HUES48 (cell line): ENCODE measurements around the gene TXLNG.
A peak's percentile ranks its signal among the peaks of the same experiment; 100 is the strongest.
"Not testable (repeated sequence)": the region's sequence is repeated elsewhere in the genome, so short reads cannot be mapped to it uniquely, and the experiment has no call there.

Experiments used
- H3K27ac ChIP-seq: one replicate; pipeline ENCODE4 v1.7.0; 2013; ENCODE audit warnings: low read depth, low read length, inconsistent platforms
- H3K27me3 ChIP-seq: 2 replicates; pipeline ENCODE4 v1.6.1; 2013; ENCODE audit warnings: mild to moderate bottlenecking, low read length; ENCODE audit not compliant: control insufficient read depth, insufficient read depth
- H3K36me3 ChIP-seq: 2 replicates; pipeline ENCODE4 v1.6.1; 2013; ENCODE audit warnings: low read length; ENCODE audit not compliant: control insufficient read depth, insufficient read depth
- H3K4me1 ChIP-seq: 2 replicates; pipeline ENCODE4 v1.6.1; 2013; ENCODE audit warnings: mild to moderate bottlenecking, low read length; ENCODE audit not compliant: control insufficient read depth, insufficient read depth
- H3K4me3 ChIP-seq: 2 replicates; pipeline ENCODE4 v1.5.1; 2013; ENCODE audit warnings: mild to moderate bottlenecking, low read depth, low read length
- H3K9ac ChIP-seq: 2 replicates; pipeline ENCODE4 v1.6.1; 2013; ENCODE audit warnings: mild to moderate bottlenecking, low read depth, low read length, moderate library complexity
- H3K9me3 ChIP-seq: 2 replicates; pipeline ENCODE4 v1.6.1; 2013; ENCODE audit warnings: low read length; ENCODE audit not compliant: control insufficient read depth, insufficient read depth

The TXLNG gene

DNA sequence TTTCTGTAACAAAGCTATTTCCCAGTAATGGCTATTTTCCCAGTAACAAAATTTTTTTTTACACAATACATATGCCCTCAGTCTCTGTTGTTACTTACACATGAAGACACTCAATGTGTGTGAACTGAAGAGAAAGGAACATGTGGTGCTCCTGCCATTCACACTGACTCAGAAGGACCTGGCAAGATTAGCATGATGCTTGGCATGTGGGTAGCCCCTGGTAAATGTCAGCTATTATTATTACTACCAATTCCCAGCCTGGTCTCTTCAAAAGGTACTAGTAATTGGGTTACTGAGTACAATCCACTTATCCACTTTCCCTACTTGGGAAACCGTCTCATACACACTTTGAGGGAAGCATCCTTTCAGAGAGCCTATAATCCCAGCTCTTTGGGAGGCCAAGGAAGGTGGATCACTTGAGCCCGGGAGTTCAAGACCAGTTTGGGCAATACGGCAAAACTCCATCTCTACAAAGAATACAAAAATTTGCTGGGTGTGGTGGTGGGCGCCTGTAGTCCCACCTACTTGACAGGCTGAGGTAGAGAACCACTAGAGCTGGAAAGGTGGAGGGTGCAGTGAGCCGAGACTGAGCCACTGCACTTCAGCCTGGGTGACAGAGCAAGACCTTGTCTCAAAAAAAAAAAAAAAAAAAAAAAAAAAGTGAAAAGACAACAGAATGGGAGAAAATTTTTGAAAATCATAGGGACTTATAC is 69.3 kb downstream of the TXLNG start:
- Histone ChIP-seq H3K9ac (no peak overlapping the region), H3K27me3 (no peaks in the 10 kb centered on the region), H3K4me1 (no peaks in the 10 kb centered on the region; the same call in 1 of the 2 replicates), H3K4me3 (no peak overlapping the region), H3K9me3 (peaks cover 6% of the 10 kb centered on the region; the same call in 1 of the 2 replicates), H3K27ac (no peak overlapping the region), H3K36me3 (peaks cover 96% of the 10 kb centered on the region)

- not testable (repeated sequence) for H3K9me3 ChIP-seq, H3K4me1 ChIP-seq, H3K9ac ChIP-seq, H3K4me3 ChIP-seq, H3K27ac ChIP-seq, H3K27me3 ChIP-seq
- peaks cover 95% of the 10 kb centered on the region for H3K36me3 ChIP-seq
Measured at GRCh38 chrX:16856076-16856404, 69.8 kb downstream of the TXLNG start.

DNA sequence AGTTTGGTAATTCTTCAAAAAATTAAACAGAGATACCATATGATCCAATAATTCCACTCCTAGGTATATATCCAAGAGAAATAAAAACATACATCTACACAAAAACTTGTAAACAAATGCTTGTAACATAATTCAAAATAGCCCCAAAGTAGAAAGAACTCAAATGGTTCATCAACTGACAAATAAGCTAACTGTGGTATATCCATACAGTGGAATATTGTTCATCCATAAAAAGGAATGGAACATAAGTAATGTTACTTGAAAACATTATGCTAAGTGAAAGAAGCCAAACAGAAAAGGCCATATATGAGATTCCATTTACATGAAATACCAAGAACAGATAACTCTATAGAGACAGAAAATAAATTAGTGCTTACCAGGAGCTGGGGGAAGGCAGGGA is 70.5 kb downstream of the TXLNG start:
- no peak overlapping the region for H3K9ac ChIP-seq
- H3K36me3 ChIP-seq: peaks cover 95% of the 10 kb centered on the region
- no peak overlapping the region for H3K27ac ChIP-seq
- no peaks in the 10 kb centered on the region for H3K27me3 ChIP-seq
- peaks cover 6% of the 10 kb centered on the region; the same call in 1 of the 2 replicates for H3K9me3 ChIP-seq
- no peaks in the 10 kb centered on the region; the same call in 1 of the 2 replicates for H3K4me1 ChIP-seq
- no peak overlapping the region for H3K4me3 ChIP-seq

DNA sequence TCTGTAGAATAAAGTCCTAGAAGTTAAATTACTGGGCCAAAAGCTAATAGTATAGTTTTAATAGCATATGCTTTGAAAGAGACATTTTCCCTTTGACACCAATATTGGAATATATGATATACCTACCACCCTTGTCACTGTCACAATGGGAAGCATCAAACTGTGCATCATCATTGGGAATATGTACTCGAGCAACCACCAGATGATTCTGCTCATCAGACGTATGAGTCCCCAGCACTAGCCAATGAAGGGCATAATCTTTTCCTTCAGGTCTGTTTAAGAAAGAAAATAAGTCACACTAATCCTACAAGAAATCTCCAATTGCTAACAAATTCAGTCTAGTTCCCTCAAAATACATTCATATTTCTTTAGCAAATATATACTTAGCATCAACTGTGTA is 76.6 kb downstream of the TXLNG start:
- H3K9ac ChIP-seq: no peak overlapping the region
- H3K36me3 ChIP-seq: peaks cover 86% of the 10 kb centered on the region
- H3K4me3 ChIP-seq: no peak overlapping the region
- peaks cover 1% of the 10 kb centered on the region; the same call in 1 of the 2 replicates for H3K4me1 ChIP-seq
- H3K27me3 ChIP-seq: no peaks in the 10 kb centered on the region
- H3K27ac ChIP-seq: no peak overlapping the region
- no peaks in the 10 kb centered on the region for H3K9me3 ChIP-seq

DNA sequence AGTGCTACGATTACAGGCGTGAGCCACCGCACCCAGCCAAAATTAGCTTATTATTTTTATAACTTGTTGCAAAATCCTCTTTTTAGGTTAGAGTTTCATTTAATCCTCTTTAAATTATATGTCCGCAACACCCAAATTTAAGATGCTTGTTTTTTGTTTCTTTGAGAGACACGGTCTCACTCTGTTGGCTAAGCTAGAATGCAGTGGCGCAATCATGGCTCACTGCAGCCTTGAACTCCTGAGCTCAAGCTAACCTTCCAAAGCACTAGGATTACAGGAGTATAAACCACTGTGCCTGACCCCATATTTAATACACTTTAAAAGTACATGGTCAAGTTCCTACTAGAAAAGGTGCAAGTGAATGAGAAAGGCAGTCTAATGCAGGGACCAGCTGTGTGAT is 81.7 kb downstream of the TXLNG start:
- Histone ChIP-seq H3K27me3 (0 out of 2 replicates have a peak, but pooled peaks cover 3% of the 10 kb centered on the region), H3K4me3 (peak overlapping the region; percentile 99), H3K27ac (no peak overlapping the region), H3K36me3 (peaks cover 48% of the 10 kb centered on the region), H3K4me1 (peaks cover 21% of the 10 kb centered on the region), H3K9me3 (no peaks in the 10 kb centered on the region), H3K9ac (no peak overlapping the region)

GRCh38 chrX:16868920-16869319 is 82.7 kb downstream of the TXLNG start:
- Histone ChIP-seq H3K9me3 (no peaks in the 10 kb centered on the region), H3K27me3 (0 out of 2 replicates have a peak, but pooled peaks cover 3% of the 10 kb centered on the region), H3K36me3 (peaks cover 38% of the 10 kb centered on the region), H3K27ac (no peak overlapping the region), H3K4me3 (peak overlapping the region; percentile 99), H3K4me1 (peaks cover 21% of the 10 kb centered on the region), H3K9ac (peak overlapping the region; percentile 98)

DNA sequence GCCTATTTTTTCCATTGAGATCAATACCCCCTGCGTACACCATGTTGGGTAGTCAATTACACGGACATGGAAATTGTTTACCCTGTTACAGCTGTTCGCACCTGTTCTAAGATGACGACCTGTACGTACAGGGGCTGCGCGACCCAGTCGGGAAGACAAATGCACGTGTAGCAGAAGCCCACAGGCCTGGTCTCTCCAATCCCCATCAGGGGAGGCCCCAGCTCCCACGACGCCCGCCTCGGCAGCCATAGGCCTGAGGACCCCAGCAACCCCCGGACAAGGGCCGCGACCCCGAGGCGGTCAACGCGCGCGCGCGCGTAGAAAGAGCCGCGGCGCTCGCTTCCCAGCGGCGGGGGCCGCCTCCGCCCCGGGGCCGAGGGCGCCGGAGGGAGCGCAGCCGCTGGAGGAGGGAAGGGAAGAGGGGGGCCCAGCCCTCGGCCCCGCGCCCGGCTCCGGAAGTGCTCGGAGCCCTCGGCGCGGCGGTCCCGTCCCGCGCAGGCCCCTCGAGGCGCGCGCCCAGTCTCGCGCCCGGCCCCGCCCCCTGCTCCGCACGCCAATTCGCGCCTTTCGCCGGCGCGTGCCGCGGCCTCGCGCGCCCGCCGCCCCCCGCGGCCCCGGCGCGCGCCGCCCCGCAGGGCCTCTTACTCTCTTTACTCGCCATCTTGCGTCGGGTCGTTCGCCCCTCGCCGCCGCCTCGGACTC is 83.3 kb downstream of the TXLNG start:
- H3K36me3 ChIP-seq: peaks cover 35% of the 10 kb centered on the region
- peak overlapping the region; percentile 98 for H3K9ac ChIP-seq
- peak overlapping the region; percentile 99 for H3K4me3 ChIP-seq
- peaks cover 21% of the 10 kb centered on the region for H3K4me1 ChIP-seq
- no peaks in the 10 kb centered on the region for H3K9me3 ChIP-seq
- H3K27ac ChIP-seq: peak overlapping the region; percentile 92
- 0 out of 2 replicates have a peak, but pooled peaks cover 3% of the 10 kb centered on the region for H3K27me3 ChIP-seq

GRCh38 chrX:16870095-16870861 is 84.0 kb downstream of the TXLNG start, which contains the start of gene RBBP7:
Gene RBBP7 (minus strand): TSS chrX:16870362. CDS start chrX:16870053, 309 bp downstream.
- Histone ChIP-seq H3K9ac (peak within 1 kb of the TSS; percentile 98), H3K27ac (peak within 1 kb of the TSS; percentile 93), H3K27me3 (0 out of 2 replicates have a peak, but pooled peaks cover 3% of the 10 kb centered on the region), H3K36me3 (peaks cover 30% of the 10 kb centered on the region), H3K4me3 (peak within 1 kb of the TSS; percentile 99), H3K9me3 (no peaks in the 10 kb centered on the region), H3K4me1 (peaks cover 21% of the 10 kb centered on the region)

- Histone ChIP-seq H3K4me3 (peak overlapping the region; percentile 80), H3K9ac (peak overlapping the region; percentile 90), H3K27ac (peak overlapping the region; percentile 93), H3K27me3 (0 out of 2 replicates have a peak, but pooled peaks cover 3% of the 10 kb centered on the region), H3K36me3 (peaks cover 22% of the 10 kb centered on the region), H3K4me1 (peaks cover 21% of the 10 kb centered on the region), H3K9me3 (no peaks in the 10 kb centered on the region)
Measured at GRCh38 chrX:16870862-16871815, 84.9 kb downstream of the TXLNG start.

DNA sequence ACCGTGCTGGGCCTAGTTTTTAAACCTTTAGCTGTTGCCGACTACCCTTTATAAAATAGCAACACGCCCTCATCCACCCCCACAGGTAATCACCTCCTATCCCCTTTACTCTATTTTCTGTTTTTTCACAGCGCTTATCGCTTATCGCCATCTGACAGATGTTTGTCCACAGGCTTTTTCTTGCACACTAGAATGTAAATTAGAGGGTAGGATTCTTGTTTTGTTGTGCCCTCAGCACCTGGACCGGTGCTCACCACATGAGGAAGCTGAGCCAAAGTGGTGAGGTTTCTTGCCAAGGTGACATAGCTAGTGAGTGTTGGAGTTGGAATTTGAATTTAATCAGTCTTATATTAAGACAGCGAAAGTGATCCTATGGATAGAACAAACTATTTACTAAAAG is 86.8 kb downstream of the TXLNG start:
- H3K27me3 ChIP-seq: peaks cover 8% of the 10 kb centered on the region; the same call in 1 of the 2 replicates
- H3K36me3 ChIP-seq: peaks cover 6% of the 10 kb centered on the region
- H3K27ac ChIP-seq: no peak overlapping the region
- no peak overlapping the region for H3K4me3 ChIP-seq
- peaks cover 16% of the 10 kb centered on the region for H3K4me1 ChIP-seq
- no peak overlapping the region for H3K9ac ChIP-seq
- no peaks in the 10 kb centered on the region for H3K9me3 ChIP-seq
